Peyer's patch (tissue), 4 donors: ENCODE measurements around the gene NDUFS2. TPM values are rescaled to one million over a fixed set of nuclear protein-coding genes. Genes with fewer than 3 reads are reported as not detected.

Experiments used
- DNase-seq, 3 donors: peaks; one replicate each; pipeline ENCODE4 v3.0.0-alpha.2; 2017 to 2019
- H3K27ac ChIP-seq, 4 donors: fragments of 200-600 bp; sonication (generic); one replicate each; pipeline ENCODE4 v1.5.1; 2016 to 2019
- H3K27me3 ChIP-seq, 2 donors: fragments of 200-600 bp; sonication (generic); one replicate each; pipeline ENCODE4 v1.5.1; 2019
- H3K36me3 ChIP-seq, 3 donors: fragments of 200-600 bp; sonication (generic); one replicate each; pipeline ENCODE4 v1.5.1; 2016 to 2019
- H3K4me1 ChIP-seq, 4 donors: fragments of 200-600 bp; sonication (generic); one replicate each; pipeline ENCODE4 v1.5.1; 2016 to 2019
- H3K4me3 ChIP-seq, 4 donors: fragments of 200-600 bp; sonication (generic); 1 replicate in 3 of 4; 2 replicates in 1 of 4; pipeline ENCODE4 v1.5.1; 2016 to 2019; ENCODE audit warnings: mild to moderate bottlenecking in 1 of 4
- H3K9me3 ChIP-seq, 4 donors: fragments of 200-600 bp; sonication (generic); one replicate each; pipeline ENCODE4 v1.5.1; 2016 to 2019; ENCODE audit warnings: mild to moderate bottlenecking in 1 of 4
- POLR2A ChIP-seq, 2 donors: fragments of 450-650 bp; IDR thresholded peaks; one replicate each; pipeline ENCODE4 v1.5.1; 2017; ENCODE audit warnings: antibody characterized with exemption in 2 of 2, mild to moderate bottlenecking in 2 of 2, moderate library complexity in 2 of 2
- total RNA-seq, 4 donors: library from RNA; depleted of rRNA; stranded (reverse); fragments of >200 nt; gene quantifications; one replicate each; pipeline ENCODE4 v1.1.0, GENCODE V29; 2016
- TF ChIP-seq, protein P1 (sequence below), 6 experiments: fragments of 450-650 bp in 4 of 6; fragments of 200-600 bp in 2 of 6; sonication (generic) in 1 of 6; IDR thresholded peaks; one replicate each; pipeline ENCODE4 v1.5.1; 2017 to 2019; ENCODE audit warnings: antibody characterized with exemption in 6 of 6, mild to moderate bottlenecking in 3 of 6, moderate library complexity in 1 of 6

NDUFS2 gene
- total RNA-seq, 4 donors from 2014 or later, result 157 to 192 (median 176) TPM

DNA sequence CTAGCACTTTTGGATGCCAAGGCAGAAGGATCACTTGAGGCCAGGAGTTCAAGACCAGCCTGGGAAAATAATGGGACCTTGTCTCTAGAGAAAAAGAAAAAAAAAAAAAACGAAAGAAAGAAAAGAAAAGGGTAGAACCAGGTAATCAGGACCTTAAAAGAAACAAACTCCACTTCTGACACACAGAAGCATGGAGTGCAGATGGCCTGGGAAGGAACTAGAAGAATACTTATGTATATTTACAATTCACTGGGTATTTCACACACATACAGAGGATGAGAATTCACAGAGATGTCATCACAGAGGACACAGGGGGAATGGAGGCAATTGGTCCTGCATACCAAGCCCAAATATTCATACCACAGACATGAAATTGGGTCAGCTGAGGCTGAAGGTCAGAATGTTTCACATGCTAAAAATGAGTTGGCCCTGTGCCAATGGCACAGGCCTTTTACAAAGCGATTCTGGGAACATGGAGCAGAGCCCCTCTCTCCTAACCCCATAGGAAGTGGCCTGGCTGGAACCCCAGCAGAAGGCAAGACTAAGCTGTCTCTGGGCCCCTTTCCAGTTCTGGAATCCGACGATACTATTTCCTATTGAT is 29.3 kb upstream of the NDUFS2 start:
- H3K4me3 ChIP-seq, result no peak overlapping the region
- H3K27ac ChIP-seq, result peak overlapping the region in 1 of 4 donors; percentile 47
- DNase-seq, result no peak
- no peaks in the 10 kb centered on the region for H3K9me3 ChIP-seq
- peaks cover 3 to 26% (median 8%) of the 10 kb centered on the region in 4 donors for H3K4me1 ChIP-seq
- H3K27me3 ChIP-seq, result no peaks in the 10 kb centered on the region
- peaks cover 0 to 59% (median 0%) of the 10 kb centered on the region in 3 donors for H3K36me3 ChIP-seq
- TF ChIP-seq POLR2A (IDR thresholded peaks at IDR 0.05), result no peak
- TF ChIP-seq, protein P1, sequence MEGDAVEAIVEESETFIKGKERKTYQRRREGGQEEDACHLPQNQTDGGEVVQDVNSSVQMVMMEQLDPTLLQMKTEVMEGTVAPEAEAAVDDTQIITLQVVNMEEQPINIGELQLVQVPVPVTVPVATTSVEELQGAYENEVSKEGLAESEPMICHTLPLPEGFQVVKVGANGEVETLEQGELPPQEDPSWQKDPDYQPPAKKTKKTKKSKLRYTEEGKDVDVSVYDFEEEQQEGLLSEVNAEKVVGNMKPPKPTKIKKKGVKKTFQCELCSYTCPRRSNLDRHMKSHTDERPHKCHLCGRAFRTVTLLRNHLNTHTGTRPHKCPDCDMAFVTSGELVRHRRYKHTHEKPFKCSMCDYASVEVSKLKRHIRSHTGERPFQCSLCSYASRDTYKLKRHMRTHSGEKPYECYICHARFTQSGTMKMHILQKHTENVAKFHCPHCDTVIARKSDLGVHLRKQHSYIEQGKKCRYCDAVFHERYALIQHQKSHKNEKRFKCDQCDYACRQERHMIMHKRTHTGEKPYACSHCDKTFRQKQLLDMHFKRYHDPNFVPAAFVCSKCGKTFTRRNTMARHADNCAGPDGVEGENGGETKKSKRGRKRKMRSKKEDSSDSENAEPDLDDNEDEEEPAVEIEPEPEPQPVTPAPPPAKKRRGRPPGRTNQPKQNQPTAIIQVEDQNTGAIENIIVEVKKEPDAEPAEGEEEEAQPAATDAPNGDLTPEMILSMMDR (IDR thresholded peaks at IDR 0.05), result no peak

DNA sequence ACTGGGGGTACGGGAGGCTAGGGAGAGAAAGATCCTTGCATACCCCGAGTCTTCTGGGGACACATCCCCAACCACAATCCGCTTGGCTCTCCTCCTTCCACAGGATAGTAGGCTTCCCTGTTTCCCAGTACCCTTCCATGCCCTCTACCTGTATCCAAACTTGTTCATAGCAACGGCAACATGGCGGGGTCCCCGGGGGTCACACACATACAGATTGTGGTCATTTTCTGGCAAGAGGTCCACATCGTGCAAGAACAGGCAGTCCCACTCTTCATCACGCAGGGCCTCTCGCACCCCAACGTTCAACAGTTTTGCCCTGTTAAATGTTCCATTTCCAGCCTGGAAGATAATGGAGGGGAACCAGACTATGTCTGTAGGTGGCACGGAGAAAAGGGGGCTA is 28.5 kb upstream of the NDUFS2 start:
- Histone ChIP-seq H3K9me3 (no peaks in the 10 kb centered on the region), H3K27me3 (no peaks in the 10 kb centered on the region), H3K36me3 (peaks cover 0 to 59% (median 0%) of the 10 kb centered on the region in 3 donors), H3K4me1 (peaks cover 3 to 26% (median 8%) of the 10 kb centered on the region in 4 donors), H3K27ac (peak overlapping the region in 2 of 4 donors; percentile 47 to 51), H3K4me3 (no peak overlapping the region)
- TF ChIP-seq, protein P1 (IDR thresholded peaks at IDR 0.05), result no peak
- no peak for TF ChIP-seq POLR2A (IDR thresholded peaks at IDR 0.05)
- DNase-seq, result no peak

DNA sequence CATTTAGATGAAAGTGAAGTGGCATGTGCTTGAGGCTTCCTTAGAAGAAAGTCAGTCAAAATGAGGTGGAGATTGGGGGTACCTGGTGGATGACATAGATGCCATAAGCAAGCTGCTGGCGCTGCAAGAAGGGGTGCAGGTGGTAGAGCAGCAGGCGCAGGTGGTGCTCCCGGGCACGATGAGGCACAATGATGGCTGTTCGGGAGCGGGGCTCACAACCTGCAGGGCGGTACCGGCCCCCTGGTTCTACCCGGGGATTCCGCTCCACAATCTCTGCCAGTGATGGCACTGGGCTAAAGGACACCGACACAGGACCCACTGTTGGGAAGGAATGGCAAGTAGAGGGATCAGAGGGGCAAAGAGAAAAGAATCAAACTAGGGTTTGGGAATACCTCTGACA is 27.3 kb upstream of the NDUFS2 start:
- Histone ChIP-seq H3K27me3 (no peaks in the 10 kb centered on the region), H3K36me3 (peaks cover 0 to 52% (median 0%) of the 10 kb centered on the region in 3 donors), H3K4me1 (peaks cover 3 to 26% (median 8%) of the 10 kb centered on the region in 4 donors), H3K4me3 (no peak overlapping the region), H3K9me3 (no peaks in the 10 kb centered on the region), H3K27ac (no peak overlapping the region)
- no peak for DNase-seq
- TF ChIP-seq POLR2A (IDR thresholded peaks at IDR 0.05), result no peak
- TF ChIP-seq, protein P1 (IDR thresholded peaks at IDR 0.05), result no peak

DNA sequence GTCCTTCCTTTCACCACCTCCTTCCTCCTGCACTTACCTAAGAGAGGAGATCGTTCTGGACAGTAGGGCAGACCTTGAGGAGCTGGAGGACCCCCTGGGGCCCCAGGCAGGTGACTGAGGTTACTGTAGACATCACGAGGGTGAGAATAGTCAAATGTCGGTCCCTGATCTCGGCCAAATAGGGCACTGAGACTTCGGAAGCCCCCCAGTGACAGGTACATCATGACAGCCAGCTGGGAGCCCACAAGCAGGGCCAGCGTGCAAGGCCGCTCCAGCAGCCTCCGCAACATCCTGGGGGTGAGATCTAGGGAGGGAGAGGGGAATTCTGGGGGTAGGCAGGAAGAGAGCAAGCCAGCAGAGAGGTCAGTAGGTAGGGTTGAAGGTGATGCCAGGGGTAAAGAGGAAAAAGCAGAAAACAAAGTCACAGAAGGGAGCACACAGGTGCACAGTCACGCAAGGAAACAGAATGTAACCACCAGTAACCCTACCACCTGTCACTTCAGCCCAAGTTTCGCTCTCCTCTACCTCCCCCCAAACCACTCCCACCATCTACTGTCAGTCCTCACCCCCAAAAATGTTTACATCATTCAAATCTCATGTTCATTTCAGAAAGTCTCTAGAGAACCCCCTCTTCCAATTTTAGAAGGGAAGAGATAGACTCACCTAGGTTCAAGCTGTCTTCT is 26.3 kb upstream of the NDUFS2 start:
- H3K27me3 ChIP-seq, result no peaks in the 10 kb centered on the region
- TF ChIP-seq, protein P1 (IDR thresholded peaks at IDR 0.05), result no peak
- no peak for TF ChIP-seq POLR2A (IDR thresholded peaks at IDR 0.05)
- no peak for DNase-seq
- H3K9me3 ChIP-seq, result no peaks in the 10 kb centered on the region
- peaks cover 0 to 42% (median 0%) of the 10 kb centered on the region in 3 donors for H3K36me3 ChIP-seq
- peaks cover 3 to 26% (median 8%) of the 10 kb centered on the region in 4 donors for H3K4me1 ChIP-seq
- H3K4me3 ChIP-seq, result peak overlapping the region in 3 of 4 donors; percentile 65 to 73 (median 66)
- peak overlapping the region; percentile 84 to 87 (median 86) for H3K27ac ChIP-seq

DNA sequence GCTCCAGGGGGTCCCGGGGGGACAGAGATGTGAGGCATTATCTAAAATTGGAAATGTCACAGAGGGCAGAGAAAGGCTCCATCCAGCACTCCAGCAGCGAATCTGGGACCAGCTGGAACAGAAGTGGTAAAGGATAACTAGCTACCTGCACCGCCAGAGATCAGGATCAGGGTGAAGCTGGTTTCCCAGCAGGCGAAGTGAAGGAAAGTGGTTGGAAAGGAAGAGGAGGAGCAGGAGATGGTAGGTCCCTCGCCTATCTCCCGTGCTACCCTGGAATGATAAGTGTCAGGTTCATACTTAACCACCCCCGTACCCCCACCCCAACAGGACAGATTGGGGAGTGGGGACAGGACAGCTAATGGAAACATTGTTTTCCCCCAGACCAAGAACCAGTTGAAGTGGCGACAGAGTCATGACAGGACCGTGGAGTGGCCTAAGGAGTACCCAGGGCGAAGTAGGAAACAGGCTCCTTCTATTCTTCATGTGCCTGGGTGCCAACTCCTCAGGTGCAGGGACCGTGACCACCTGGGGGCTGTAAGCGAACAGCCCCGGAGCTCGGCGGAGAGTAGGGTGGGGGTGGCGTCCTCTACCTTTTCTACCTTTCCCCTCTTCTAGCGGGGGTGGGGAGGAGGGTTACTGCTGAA is 25.6 kb upstream of the NDUFS2 start:
- H3K4me1 ChIP-seq, result peaks cover 3 to 26% (median 9%) of the 10 kb centered on the region in 4 donors
- H3K36me3 ChIP-seq, result peaks cover 0 to 36% (median 0%) of the 10 kb centered on the region in 3 donors
- H3K27ac ChIP-seq, result peak overlapping the region; percentile 84 to 87 (median 86)
- DNase-seq, result no peak
- no peaks in the 10 kb centered on the region for H3K27me3 ChIP-seq
- peak overlapping the region; percentile 65 to 80 (median 70) for H3K4me3 ChIP-seq
- no peaks in the 10 kb centered on the region for H3K9me3 ChIP-seq
- TF ChIP-seq POLR2A (IDR thresholded peaks at IDR 0.05), result no peak
- TF ChIP-seq, protein P1 (IDR thresholded peaks at IDR 0.05), result no peak
